Kidney glomerular epithelial cell (primary cell): ENCODE measurements around the gene ADAT3.

Source experiments
- DNase-seq: peaks from one replicate; lab custom pipeline; 2025; lab: John Stamatoyannopoulos, UW

Gene ADAT3

DNA sequence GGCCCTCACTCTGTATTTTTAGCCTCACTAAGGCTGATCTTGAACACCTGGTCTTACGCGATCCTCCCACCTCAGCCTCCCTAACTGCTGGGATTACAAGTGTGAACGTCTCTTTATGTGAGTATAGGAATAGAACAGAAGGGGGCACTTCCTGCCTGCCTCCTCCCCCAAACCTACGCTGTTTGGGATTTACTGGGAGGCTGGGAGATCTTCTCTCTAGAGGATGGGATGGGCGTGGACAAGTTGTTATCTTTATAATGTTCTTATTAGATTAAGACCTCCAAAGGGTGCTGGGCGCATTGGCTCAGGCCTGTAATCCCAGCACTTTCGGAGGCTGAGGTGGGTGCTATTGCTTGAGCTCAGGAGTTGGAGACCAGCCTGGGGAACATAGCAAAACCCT is 32.9 kb downstream of the ADAT3 start:
- DNase-seq, result no peak

DNA sequence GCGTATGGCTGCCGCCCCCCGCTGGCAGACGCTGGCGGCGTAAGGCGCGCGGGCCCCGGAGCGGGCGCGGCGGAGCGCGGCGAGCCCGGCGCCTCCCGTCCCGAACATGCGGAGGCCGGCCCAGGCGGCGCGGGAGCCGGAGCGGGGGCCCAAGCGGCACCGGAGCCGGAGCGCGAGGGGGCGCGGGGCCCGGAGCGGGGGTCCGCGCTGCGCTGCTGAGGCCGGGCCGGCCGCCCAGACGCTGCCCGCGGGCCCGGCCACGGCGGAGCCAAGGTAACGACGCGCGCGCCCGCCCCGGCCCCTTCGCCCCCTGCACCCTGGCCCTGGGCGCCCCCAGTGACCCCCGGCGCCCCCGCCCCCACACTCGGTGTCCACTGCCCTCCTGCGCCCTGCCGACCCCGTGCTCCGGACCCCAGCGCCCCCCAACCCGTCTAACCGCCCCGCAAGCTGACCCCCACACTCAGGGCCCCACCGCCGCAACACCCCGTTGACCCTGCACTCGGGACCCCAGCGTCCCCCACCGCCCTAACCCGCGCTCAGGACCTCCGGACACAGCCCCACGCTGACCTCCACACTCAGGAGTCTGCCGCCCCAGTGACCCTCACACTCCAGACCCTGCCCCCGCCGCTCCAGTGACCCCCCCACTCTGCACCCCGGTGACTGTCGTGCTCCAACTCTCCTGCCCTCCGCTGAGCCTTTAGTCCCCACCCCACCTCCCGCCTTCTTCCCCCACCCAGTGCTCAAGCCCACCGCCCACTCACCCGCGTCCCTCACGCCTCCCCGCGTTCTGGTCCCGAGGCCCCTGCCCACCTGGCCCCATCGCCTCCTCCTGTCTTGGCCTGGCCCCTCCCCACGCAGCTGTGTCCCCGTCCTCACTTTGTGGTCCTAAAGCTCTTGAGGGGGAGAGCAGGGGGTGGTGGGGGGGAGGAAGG is 36.2 kb downstream of the ADAT3 start, which contains the start of gene CSNK1G2:
Gene CSNK1G2, plus strand, starts transcription at position 27 of the 932 bp plus-strand sequence. CDS start 28,601 bp downstream, outside the sequence.
- no peak for DNase-seq

DNA sequence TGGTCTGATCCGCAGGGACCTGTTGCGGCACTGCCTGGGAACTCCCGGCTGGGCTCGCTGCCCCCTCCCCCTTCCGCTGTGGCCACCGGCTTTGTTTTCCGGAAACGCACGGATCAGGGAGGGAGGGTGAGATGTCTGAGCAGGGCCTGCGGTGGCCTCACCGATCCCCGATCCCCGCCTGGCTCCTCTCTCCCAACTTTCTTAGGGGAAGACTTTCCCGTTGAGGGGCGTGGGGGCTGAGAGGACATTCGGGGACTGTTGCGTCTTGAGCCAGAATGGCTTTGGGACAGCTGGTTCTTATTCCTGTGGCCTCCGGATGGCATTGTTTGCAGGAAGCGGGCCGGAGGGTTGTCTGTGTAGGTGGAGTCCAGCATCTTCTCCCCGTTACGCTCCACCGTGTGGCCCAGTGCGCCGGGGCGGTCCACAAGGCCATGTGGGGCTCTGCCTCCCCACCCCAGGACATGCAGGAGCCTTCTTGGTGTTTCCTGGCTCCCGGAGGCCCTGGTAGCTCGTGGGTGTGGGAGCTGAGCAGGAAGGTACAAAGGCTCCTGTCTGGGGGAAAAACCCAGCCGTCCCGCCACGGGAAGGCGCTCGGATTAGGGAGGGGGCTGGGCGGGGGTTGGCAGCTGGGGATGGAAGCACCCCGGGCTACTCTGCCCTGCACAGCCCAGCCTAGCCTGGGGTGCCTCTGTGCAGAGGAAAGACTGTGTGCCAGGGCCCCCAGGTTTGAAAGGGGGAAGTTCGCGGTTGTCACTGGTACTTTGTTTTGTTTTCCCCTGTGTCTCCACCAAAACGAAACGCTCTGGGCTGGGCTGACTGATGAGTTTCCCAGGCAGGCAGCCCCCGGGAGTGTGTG is 37.1 kb downstream of the ADAT3 start:
- peak; percentile 54 for DNase-seq

DNA sequence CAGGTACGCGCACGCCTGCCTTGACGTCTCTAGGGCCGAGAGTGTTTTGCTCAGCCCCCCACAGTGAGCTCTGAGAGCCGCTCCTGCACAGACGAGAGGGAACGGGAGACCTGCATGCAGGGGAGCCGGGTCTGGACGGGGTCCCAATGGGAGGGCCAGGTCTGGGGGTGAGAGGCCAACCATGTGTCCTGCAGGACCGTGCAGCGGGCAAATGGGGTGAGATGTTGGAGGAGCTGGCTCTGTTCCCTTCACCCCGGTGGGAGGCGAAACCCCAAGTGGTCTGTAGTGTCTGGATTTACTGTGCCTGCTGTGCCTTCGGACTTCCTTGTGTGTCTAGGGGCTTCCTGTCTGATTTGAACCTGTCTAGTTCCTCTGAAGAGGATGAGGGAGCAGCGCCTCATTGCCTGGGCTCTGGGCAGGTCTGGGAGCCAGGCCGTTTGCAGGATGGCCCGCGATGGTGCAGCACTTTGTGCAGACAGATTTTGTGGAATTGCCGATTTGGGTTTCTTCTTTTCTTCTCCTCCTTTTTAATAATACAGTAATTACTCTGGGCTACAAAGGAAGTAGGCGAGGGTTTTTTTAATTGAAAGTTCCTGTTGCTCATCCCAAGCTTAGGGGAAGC is 37.8 kb downstream of the ADAT3 start:
- no peak for DNase-seq

DNA sequence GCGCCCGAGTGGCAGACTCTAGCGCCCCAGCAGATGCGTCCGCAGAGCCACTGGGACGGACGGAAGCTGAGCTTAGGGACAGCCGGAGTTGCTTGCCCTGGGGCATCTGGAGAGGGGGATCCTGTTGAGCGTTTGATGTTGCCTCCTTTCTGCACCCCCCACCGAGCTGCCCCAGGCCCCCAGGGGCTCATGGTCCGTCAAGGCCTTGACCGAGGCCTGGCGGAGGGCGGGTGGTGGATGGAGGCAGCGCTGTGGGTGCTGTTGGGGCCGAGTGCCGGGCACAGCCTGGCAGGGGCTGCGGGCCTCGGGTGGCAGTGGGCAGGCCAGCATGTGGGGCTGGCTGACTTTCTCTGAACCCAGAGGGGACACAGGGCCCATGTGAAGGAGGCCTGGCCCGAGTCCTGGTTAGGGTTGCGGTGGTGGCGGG is 38.5 kb downstream of the ADAT3 start:
- no peak for DNase-seq

DNA sequence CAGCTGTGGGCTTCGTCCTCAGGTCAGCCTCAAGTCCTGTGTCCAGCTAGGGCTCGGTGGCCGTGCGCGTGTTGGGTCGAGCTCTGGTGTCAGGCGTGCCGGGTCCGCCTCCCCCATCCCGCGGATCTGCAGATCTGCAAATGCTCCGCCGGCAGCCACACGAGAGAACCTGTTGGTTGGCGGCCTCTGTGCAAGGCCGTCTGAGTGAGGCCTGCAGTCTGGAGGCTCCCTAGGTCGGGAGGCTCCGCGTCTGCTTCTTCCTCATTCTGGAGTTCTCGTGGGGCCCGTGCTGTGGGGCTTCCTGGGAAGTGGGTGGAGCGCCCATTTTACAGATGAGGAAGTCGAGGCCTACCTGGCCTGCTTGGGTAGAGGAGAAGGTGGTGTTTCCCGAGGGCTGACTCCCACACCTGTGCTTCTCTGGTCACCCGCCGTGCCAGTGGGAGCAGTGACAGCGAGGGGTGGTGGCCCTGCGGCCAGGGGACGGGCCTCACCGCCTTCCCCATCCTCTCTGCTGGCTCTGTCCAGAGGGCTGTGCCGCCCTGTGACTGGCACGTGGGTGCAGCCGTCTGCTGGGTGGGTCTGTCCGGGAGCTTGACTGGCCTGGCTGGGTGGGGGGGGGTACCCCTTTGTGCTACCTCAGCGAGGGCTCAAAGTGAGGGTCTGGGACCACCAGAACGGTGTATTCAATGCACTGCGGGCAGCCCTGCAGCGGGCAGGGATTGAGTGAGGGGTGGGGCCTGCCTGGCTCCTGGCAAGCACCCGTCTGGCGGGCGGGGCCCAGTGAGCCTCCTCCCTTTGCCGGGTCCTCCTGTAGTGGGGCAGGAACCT is 39.1 kb downstream of the ADAT3 start:
- DNase-seq, result no peak

DNA sequence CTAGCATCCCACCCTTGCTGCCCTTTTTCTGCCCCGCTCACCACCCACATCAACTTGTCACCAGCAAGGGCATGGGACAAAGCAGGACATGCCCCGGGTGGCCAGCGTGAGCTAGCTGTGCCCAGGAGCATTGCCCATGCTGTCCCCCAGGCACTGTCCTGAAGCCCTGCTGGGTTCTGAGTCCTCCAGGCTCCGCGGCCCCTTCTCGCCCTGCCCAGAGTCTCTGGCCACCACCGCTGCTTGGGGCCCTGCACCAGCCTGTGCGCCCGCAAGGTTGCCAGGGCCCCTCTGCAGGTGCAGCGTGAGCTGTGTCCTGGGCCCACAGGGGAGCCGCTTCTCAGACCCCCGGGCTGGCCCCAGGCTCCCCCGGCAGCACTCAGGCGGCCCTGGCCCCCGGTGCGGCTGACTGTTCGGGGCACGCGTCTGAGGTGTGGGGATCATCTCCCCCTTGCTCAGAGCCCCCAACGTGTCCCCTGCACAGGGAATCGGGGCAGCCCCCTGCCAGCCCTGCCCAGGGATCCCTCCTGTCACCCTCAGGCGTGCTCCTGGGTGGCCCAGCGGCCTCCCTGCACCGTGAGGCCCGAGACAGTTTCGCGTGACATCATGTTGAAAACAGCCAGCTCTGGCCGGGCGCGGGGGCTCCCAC is 39.8 kb downstream of the ADAT3 start:
- no peak for DNase-seq

DNA sequence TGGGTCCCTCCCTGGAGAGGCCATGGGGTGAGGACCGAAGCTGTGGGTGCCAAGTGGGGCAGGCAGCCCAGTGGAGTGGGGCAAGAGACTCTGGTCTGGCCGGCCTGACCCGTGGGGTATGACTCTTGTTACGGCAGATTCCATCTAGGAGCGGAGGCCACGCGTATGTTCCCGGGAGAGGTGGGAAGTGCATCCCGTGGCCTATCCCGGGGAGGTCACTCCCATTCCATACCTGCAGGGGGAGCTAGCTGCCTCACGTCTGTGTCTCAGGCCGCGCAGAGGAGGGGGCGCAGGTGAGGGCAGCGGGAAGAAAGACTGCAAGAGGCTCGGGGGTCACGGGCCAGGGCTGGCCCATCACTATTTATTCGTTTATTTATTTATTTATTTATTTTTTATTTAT is 40.7 kb downstream of the ADAT3 start:
- DNase-seq, result no peak

DNA sequence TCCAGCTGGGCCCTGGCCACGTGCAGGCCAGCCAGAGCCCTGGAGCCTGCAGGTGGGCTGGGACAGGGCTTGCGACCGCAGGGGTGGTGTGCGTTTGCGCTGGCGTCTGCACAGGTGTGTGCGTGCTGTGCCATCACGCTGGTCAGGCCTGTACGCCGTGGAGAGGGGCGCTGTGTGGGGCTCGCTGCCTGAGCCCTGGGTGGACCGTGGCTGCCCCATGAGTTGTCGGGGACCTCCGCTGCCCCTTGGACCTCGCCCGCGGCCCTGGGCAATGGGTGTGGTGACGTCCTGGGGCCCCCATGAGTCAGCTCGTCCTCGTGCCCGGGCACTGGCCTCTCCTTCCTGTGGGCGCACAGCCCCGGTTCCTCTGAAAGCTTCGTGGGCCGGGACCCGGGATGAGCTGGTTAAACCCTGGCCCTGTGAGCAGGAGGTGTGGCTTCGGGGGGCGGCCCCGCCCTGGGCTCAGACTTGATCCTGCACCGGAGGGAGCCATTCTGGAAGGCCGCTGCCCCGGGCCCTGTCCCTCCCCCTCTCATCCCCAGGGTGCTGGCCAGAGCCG is 42.5 kb downstream of the ADAT3 start:
- no peak for DNase-seq

DNA sequence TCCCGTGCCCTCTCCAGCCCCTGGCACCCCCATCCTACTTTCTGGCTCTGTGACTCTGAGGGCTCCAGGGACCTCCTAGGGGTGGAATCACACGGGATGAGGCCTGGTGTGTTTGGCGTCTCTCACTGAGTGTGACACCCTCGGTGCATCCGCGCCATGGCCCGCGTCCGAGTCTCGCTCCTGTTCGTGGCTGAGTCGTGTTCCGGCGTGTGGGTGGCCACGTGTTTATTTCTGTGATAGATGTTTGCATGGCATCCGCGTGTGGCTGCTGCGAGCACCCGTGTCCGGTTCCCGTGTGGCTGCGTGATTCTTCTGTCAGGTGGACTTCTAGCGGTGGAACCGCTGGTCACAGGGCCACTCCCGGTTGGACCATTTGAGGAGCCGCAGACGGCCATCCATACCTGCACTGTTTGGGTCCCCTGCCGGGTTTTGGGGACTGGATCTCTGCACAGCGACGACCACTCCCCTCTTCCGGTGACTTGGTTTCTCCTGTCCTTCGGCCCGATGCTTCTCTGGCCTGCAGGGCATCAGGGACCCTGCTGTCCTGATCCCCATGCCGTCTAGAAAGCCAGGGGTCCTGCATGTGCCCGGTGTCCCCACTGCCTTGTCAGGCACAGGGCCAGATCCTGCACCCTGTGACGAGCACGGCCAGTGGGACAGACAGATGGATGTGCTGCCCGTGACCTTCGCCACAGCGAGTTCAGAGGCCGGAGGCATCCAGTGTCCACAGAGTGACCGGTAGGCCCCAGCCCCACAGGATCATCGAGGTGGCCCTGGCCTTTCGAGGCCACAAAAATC is 44.3 kb downstream of the ADAT3 start:
- no peak for DNase-seq

DNA sequence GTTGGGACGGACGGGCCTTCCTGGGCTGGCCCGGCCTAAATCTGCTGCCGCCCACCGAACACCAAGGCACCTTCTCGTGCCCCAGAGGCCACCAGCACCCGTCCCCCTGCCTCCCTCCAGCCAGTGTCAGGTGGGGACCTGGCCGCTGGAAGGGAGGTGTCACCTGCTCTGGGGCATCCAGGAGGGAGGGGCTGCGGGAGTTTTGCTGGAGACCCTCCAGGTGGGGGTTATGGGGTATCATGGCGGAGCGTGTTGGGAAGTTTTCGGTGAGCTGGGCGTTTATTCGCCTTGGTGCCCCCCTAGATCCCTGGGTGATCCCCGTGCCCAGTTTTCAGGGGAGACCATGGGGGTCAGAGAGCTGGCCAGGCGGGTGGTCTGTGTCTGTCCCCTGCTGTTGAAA is 45.4 kb downstream of the ADAT3 start:
- no peak for DNase-seq

DNA sequence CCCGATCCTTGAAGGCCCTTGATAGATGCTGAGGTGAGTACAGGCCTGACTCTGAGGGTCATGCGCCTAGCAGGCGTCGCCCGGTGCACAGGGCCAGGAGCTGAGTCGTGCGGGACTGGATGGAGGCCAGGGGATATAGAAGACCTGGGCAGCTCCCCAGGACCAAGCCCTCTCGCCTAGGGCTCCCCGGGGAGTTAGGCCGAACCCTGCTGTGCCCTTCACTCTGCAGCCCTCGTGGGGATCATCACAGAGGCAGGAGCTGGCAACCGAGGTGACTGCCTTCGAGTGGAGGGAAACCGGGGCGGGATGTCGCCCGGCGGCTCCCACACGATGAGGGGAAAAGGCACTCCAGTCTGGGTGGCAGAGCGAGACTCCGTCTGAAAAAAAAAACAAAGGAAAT is 47.4 kb downstream of the ADAT3 start:
- DNase-seq, result no peak

DNA sequence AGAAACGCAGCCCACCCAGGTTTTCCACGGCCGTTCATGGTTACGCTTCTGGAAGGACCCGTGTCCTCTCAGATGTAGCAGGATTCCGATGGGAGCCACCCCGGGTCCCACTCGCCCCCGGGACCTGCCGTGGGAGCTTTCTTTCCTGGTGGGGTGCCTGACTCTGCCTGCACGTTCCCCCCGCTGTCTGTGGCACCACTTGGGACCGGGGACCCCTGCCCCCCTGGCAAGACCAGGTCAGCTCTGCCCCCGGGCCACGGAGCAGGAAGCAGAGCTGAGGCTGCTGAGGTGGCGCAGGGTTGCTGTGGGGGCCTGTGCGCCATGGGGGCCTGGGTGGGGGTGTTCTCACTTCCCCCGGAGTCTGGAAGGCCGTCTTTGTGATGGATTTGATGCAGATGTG is 47.8 kb downstream of the ADAT3 start:
- DNase-seq, result no peak

DNA sequence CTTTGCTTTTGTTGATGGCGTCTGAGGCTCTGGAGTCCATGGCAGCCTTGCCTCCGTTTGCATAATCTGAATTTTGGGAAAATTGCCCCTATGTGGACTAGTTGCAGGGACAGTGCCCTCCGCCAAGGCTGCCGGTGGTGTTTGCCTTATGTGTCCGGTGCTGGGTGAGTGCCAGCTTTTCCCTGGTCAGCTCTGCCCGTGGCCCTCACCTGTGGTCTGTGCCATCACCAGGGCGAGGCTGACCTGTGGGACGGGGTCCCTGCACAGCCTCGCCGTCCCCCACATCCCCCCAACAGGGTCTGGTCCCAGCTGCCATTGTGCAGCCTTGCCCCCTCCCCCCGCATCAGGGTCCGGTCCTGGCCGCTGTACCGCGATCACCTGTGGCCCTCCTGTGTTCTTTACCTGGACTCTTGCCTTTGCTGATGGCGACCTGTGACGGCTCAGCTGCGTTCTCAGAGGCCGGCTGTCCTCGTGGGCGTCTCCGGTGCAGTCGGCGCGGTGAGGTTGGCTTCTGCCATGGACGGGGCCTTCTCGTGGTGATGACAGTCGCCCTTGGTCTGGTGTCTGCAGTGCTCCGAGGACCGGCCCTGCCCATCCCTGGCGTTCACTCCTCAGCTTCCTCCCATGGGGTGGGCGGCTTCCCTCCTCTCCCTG is 48.4 kb downstream of the ADAT3 start:
- DNase-seq, result no peak

DNA sequence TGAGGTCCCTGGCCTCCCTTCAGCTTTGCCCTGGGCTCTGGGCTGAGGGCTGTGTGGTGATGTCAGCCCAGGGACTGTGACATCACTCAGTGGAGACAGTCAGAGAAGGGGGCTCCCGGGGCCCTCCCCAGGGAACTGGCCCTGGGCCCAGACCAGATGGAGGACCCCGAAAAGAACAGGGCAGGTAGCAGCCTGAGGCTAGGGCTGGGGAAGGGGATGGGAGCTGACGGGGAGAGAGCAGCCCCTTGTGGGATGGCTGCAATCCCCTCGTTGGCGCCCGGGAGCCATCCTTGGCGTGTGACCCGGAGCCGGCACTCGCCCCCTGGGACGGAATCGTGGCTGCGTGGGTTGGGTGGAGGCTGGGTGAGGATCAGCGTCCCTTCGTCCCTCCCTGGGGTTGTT is 49.3 kb downstream of the ADAT3 start:
- no peak for DNase-seq

DNA sequence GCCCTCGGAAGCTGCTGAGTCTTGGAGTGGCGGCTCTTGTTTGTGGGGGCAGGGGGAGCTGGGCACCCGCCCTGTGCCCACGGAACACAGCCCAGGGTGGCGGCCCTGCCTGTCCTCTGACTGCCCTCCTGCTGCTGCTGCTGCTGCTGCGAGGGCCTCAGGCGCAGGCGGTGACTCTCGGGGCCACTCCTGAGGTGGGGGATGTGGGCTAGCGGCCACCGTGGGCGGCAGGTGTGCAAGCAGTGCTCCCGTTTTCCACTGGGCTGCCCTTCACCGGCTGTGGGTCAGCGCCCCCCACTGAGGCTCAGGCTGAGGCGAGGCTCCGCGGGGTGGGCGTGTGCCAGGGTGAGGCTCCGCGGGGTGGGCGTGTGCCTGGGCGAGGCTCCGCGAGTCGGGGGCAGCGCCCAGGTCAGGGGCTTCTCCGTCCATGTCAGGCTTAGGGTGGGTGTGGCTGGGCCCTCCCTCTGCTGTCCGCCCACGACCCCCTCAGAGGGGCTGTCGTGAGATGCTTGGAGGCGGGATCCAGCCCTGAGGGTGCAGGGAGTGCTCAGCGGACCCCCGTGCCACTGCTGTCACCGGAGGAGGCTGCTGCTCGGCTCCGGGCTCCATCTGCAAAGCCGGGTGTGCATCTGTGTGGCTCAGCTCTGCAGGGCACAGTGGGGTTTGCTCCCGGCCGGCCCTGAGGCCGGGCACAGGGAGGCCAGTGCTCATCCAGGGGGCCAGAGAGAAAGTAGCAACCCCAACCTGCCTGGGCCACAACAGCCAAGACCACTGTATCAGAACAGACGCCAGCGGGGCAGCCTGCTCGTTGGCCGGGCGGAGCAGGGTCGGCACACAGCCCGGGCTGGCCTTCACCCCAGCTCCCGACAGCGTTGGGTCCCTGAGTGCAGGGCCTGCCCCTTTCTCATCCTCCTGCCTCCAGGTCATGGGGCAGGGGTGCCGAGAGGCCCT is 50.2 kb downstream of the ADAT3 start:
- DNase-seq, result no peak

DNA sequence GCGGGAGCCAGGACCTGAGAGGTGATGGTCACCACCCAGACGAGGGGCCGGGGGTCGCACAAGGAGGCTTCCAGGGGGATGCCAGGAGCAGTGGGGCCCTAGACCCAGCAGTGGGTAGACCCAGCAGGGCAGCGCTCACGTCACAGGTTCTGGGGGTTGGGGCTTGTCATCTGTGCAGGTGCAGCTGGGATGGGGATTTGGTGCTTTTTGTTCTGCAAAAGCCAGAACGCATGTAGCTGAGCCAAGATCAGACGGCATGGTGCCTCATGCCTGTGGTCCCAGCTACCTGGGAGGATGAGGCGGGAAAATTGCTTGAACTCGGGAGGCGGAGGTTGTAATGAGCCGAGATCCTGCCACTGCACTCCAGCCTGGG is 50.9 kb downstream of the ADAT3 start:
- DNase-seq, result no peak

DNA sequence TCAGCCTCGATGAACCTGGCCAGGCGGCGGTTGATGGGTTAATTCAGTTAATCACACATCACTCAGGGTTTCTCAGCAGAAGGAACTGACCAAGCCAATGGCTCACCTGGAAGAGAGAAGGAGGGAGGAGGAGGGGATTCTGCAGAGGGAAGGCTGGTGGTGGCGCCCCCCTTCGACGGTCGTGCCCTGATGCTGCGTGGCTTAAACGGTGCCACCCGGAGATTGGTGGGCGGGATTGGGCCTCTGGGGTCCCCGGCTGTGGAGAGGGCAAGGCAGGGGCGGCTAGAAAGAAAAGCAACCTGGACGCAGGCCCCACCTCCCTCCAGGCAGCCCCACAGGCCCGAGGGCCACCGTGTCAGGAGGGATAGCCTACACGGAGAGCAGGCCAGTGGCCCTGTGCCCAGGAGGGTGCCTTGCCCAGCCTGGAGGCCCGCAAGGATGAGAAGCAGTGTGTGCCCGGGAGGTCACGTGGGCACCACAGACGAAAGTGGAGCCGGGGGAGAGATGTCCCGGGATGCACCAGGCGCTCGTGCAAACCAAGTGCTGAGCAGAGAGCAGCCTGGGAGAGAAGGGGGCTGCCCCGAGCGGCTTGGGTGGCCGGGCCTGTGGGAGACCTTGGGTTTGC is 51.8 kb downstream of the ADAT3 start:
- DNase-seq, result no peak
